Activated T-cell treated with anti-CD3 and anti-CD28 coated beads, Interleukin-2, amount 50 U/mL, for 4 hours (primary cell): ENCODE results near the gene TIE1. TPM values are rescaled to one million over a fixed set of nuclear protein-coding genes. Genes with fewer than 3 reads are reported as not detected.

ENCODE experiments used
- ATAC-seq, 2 donors: fragments of 200-7000 bp; cut with Tn5 transposase; one replicate each; pipeline ENCODE4 v1.10.0; 2021
- DNase-seq: peaks from one replicate; pipeline ENCODE4 v3.0.0-alpha.2; 2020
- H3K27me3 Mint-ChIP-seq: one replicate; pipeline ENCODE4 v1.8.0; 2021; ENCODE audit warnings: low read depth, mixed read lengths
- H3K36me3 Mint-ChIP-seq: one replicate; pipeline ENCODE4 v1.8.0; 2022; ENCODE audit warnings: mixed read lengths; ENCODE audit not compliant: insufficient read depth
- H3K4me1 Mint-ChIP-seq: one replicate; pipeline ENCODE4 v1.8.0; 2021; ENCODE audit warnings: low read depth, mixed read lengths
- H3K4me3 Mint-ChIP-seq: one replicate; pipeline ENCODE4 v1.8.0; 2021; ENCODE audit warnings: mild to moderate bottlenecking, moderate library complexity, mixed read lengths
- H3K9me3 Mint-ChIP-seq: one replicate; pipeline ENCODE4 v1.8.0; 2021; ENCODE audit warnings: mixed read lengths
- total RNA-seq, 3 donors: library from RNA; stranded (reverse); gene quantifications; one replicate each; pipeline ENCODE4 v1.2.1, GENCODE V29; 2021

Gene TIE1
- total RNA-seq, 3 donors from 2014 or later, result 0.18 to 0.27 (median 0.24) TPM

DNA sequence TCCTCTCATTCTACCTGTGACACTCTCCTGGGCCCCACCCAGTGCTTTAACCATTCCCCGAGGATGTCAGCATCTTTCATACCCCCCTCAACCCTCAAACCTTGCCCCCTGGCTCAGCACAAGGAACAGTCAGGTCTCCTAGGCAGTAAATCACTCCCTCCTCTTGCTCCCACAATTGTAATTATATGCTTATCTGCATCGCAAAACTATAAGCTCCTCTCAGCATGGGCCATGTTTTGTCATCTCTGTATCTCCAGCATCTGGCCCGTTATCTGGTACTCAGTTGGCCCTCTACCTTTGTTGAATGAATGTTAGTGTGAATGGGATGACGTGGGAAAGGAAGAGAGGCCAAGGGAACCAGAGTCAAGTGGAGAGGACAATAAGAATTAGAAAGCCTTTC lies 69.8 kb downstream of the TIE1 start:
- no peaks in the 10 kb centered on the region for H3K9me3 Mint-ChIP-seq
- peaks cover 3% of the 10 kb centered on the region for H3K36me3 Mint-ChIP-seq
- H3K4me1 Mint-ChIP-seq, result peaks cover 23% of the 10 kb centered on the region
- no peak for ATAC-seq
- no peak overlapping the region for H3K4me3 Mint-ChIP-seq
- no peaks in the 10 kb centered on the region for H3K27me3 Mint-ChIP-seq
- no peak for DNase-seq

DNA sequence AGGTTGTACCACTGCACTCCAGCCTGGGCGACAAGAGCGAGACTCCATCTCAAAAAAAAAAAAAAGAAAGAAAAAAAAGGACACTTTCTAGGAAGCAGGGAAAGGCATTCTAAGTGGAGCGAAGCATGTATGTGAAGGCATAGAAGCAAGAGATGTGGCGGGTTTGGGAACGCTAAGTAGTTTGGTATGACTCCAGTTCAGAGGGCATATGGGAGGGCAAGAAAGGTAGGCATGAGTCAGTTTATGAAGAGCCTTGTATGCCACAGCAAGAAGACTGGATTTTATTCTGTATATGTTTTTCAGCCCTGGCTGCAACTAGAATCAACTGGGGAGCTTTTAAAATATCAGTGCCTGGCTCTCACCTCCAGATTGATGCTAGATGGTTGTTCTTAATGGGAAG lies 71.4 kb downstream of the TIE1 start:
- Mint-ChIP-seq H3K9me3 (no peaks in the 10 kb centered on the region), H3K27me3 (no peaks in the 10 kb centered on the region), H3K36me3 (no peaks in the 10 kb centered on the region), H3K4me3 (no peak overlapping the region), H3K4me1 (peaks cover 15% of the 10 kb centered on the region)
- ATAC-seq, result no peak
- no peak for DNase-seq

Other genes with a start within 250 kb of the TIE1 start
- gene EBNA1BP2, start 128.7 kb upstream of the TIE1 start, total RNA-seq, result 100 to 1,000 TPM; 260 to 288 (median 265) TPM
- under 1 TPM in 2 of 3 donors, not detected in 1; 0.05 to 0.41 TPM for gene CFAP57, start 128.7 kb upstream of the TIE1 start, total RNA-seq
- not detected for gene TMEM125, start 31.0 kb upstream of the TIE1 start, total RNA-seq
- gene C1orf210, start 15.4 kb upstream of the TIE1 start, total RNA-seq, result not detected
- not detected for gene MPL, start 36.8 kb downstream of the TIE1 start, total RNA-seq
- 10 to 100 TPM; 47.3 to 70.1 (median 60.3) TPM for gene CDC20, start 58.0 kb downstream of the TIE1 start, total RNA-seq
- 10 to 100 TPM; 91.4 to 99.8 (median 92.8) TPM for gene ELOVL1, start 67.0 kb downstream of the TIE1 start, total RNA-seq
- 10 to 100 TPM; 49.8 to 59.1 (median 50.4) TPM for gene MED8, start 88.8 kb downstream of the TIE1 start, total RNA-seq
- 10 to 100 TPM; 37.1 to 44.2 (median 39.5) TPM for gene SZT2, start 88.9 kb downstream of the TIE1 start, total RNA-seq
- 1 to 10 TPM; 4.2 to 5.8 (median 4.7) TPM for gene HYI, start 152.9 kb downstream of the TIE1 start, total RNA-seq
- gene PTPRF, start 229.9 kb downstream of the TIE1 start, total RNA-seq, result under 1 TPM; 0.86 to 0.95 (median 0.92) TPM